ENCODE data around the gene MRPS7. TPM values are rescaled to one million over a fixed set of nuclear protein-coding genes. Genes with fewer than 3 reads are reported as not detected.
"Not testable (repeated sequence)": the region's sequence is repeated elsewhere in the genome, so short reads cannot be mapped to it uniquely, and the experiment has no call there.

The MRPS7 gene
- polyA plus RNA-seq, 1 donor from 2014 or later: 63.3 TPM

DNA sequence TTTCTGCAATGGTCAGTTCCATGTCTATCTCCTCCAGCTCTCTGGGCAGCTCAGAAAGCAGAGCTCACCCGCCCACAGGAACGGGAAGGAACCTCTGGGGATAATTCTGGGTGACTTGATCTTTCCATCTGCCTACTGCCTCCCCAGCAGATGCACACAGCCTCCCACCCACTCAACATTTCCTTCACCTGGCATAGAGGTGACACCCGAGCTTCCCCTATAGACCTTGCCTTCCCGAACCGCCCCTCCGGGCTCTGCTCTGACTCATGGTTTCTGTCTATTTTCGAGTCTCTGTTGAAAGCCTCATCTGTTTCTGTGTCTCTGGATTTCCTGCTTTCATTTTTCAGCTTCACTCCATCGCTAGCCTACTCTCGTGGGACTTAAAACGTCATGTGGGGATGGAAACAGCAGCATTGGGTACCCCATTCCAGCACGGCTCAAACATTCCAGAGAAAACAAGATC, 11.6 kb upstream of the MRPS7 start (continued):
- no peak for TF ChIP-seq EZH2 (IDR thresholded peaks at IDR 0.05; ENCODE audit: borderline replicate concordance, insufficient read depth, low read length, poor library complexity, severe bottlenecking)
- no peak for TF ChIP-seq EP300 (conservative IDR thresholded peaks at IDR 0.05; ENCODE audit: poor library complexity, severe bottlenecking)
- TF ChIP-seq POLR2AphosphoS5 (IDR thresholded peaks at IDR 0.05): no peak

DNA sequence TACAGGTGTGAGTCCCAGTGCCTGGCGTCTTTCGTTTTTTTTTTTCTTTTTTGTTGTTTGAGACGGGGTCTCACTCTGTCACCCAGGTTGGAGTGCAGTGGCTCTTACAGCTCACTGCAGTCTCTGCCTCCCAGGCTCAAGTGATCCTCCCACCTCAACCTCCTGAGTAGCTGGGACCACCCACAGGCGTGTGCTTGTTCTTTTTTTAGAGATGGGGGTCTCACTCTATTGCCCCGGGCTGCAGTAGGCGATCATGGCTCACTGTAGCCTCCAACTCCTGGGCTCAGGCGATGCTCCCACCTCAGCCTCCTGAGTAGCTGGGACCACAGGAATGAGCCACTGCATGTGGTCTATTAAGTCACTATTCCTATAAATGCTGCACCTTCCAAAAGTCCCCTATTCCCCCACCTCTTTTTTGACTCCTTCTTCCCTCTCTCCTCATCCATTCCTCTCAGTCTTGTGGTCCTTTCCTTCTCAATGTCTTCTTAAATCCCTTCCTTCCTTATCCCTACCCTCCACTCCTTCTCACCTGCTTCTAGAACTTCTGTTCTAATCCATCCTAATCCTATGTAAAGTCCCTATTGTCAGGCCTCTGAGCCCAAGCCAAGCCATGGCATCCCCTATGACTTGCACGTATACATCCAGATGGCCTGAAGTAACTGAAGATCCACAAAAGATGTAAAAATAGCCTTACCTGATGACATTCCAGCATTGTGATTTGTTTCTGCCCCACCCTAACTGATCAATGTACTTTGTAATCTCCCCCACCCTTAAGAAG, 9.5 kb upstream of the MRPS7 start:
- H2AFZ ChIP-seq (ENCODE audit: low read depth, low read length): no peak overlapping the region
- H3K79me2 ChIP-seq (replicated peaks; ENCODE audit: insufficient read depth, low read length): peaks cover 5% of the 10 kb centered on the region
- H3K9me2 ChIP-seq (ENCODE audit: insufficient read depth, low read length): no peaks in the 10 kb centered on the region
- no peaks in the 10 kb centered on the region for H3K27me3 ChIP-seq (ENCODE audit: insufficient read depth, low read depth, low read length)
- H3K4me3 ChIP-seq (ENCODE audit: low read length): no peak overlapping the region
- TF ChIP-seq EP300 (conservative IDR thresholded peaks at IDR 0.05; ENCODE audit: poor library complexity, severe bottlenecking) (no peak), EZH2 (IDR thresholded peaks at IDR 0.05; ENCODE audit: borderline replicate concordance, insufficient read depth, low read length, poor library complexity, severe bottlenecking) (no peak), SMC3 (conservative IDR thresholded peaks at IDR 0.05; ENCODE audit: poor library complexity) (no peak), TAF1 (IDR thresholded peaks at IDR 0.05; ENCODE audit: low read depth) (no peak), RAD21 (conservative IDR thresholded peaks at IDR 0.05) (no peak), CTCF (IDR thresholded peaks at IDR 0.05; ENCODE audit: poor library complexity, severe bottlenecking) (no peak), MXI1 (conservative IDR thresholded peaks at IDR 0.05; ENCODE audit: poor library complexity, severe bottlenecking) (no peak), POLR2AphosphoS5 (IDR thresholded peaks at IDR 0.05) (no peak)
- TF ChIP-seq, protein P1, sequence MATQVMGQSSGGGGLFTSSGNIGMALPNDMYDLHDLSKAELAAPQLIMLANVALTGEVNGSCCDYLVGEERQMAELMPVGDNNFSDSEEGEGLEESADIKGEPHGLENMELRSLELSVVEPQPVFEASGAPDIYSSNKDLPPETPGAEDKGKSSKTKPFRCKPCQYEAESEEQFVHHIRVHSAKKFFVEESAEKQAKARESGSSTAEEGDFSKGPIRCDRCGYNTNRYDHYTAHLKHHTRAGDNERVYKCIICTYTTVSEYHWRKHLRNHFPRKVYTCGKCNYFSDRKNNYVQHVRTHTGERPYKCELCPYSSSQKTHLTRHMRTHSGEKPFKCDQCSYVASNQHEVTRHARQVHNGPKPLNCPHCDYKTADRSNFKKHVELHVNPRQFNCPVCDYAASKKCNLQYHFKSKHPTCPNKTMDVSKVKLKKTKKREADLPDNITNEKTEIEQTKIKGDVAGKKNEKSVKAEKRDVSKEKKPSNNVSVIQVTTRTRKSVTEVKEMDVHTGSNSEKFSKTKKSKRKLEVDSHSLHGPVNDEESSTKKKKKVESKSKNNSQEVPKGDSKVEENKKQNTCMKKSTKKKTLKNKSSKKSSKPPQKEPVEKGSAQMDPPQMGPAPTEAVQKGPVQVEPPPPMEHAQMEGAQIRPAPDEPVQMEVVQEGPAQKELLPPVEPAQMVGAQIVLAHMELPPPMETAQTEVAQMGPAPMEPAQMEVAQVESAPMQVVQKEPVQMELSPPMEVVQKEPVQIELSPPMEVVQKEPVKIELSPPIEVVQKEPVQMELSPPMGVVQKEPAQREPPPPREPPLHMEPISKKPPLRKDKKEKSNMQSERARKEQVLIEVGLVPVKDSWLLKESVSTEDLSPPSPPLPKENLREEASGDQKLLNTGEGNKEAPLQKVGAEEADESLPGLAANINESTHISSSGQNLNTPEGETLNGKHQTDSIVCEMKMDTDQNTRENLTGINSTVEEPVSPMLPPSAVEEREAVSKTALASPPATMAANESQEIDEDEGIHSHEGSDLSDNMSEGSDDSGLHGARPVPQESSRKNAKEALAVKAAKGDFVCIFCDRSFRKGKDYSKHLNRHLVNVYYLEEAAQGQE (IDR thresholded peaks at IDR 0.05; ENCODE audit: borderline replicate concordance): no peak
- no peaks in the 10 kb centered on the region for H3K9me3 ChIP-seq (ENCODE audit: low read length)
- no peaks in the 10 kb centered on the region for H3F3A ChIP-seq (ENCODE audit: insufficient read depth, low read length, poor library complexity, severe bottlenecking)
- no peak overlapping the region for H3K4me2 ChIP-seq (ENCODE audit: low read length)
- no peaks in the 10 kb centered on the region for H4K20me1 ChIP-seq (ENCODE audit: insufficient read depth)
- no peaks in the 10 kb centered on the region for H3K36me3 ChIP-seq (ENCODE audit: insufficient read depth, low read length)
- H3K9ac ChIP-seq (ENCODE audit: low read length): no peak overlapping the region
- H3K27ac ChIP-seq (ENCODE audit: low read length): no peak overlapping the region

- peaks cover 20% of the 10 kb centered on the region for H3K79me2 ChIP-seq (replicated peaks; ENCODE audit: insufficient read depth, low read length)
- not testable (repeated sequence) for H3K9me2 ChIP-seq (ENCODE audit: insufficient read depth, low read length); H3K4me2 ChIP-seq (ENCODE audit: low read length); H3K4me3 ChIP-seq (ENCODE audit: low read length); H3K27me3 ChIP-seq (ENCODE audit: insufficient read depth, low read depth, low read length); H2AFZ ChIP-seq (ENCODE audit: low read depth, low read length); H3K27ac ChIP-seq (ENCODE audit: low read length); H3F3A ChIP-seq (ENCODE audit: insufficient read depth, low read length, poor library complexity, severe bottlenecking); H3K9me3 ChIP-seq (ENCODE audit: low read length); H3K9ac ChIP-seq (ENCODE audit: low read length); H4K20me1 ChIP-seq (ENCODE audit: insufficient read depth); H3K36me3 ChIP-seq (ENCODE audit: insufficient read depth, low read length)
Measured at GRCh38 chr17:75255954-75256698, 5.6 kb upstream of the MRPS7 start.

- not testable (repeated sequence) for H3K9ac ChIP-seq (ENCODE audit: low read length); H3K27me3 ChIP-seq (ENCODE audit: insufficient read depth, low read depth, low read length); H3K9me3 ChIP-seq (ENCODE audit: low read length); H3K36me3 ChIP-seq (ENCODE audit: insufficient read depth, low read length); H2AFZ ChIP-seq (ENCODE audit: low read depth, low read length); H3K27ac ChIP-seq (ENCODE audit: low read length); H4K20me1 ChIP-seq (ENCODE audit: insufficient read depth); H3K9me2 ChIP-seq (ENCODE audit: insufficient read depth, low read length); H3K4me3 ChIP-seq (ENCODE audit: low read length); H3F3A ChIP-seq (ENCODE audit: insufficient read depth, low read length, poor library complexity, severe bottlenecking); H3K4me2 ChIP-seq (ENCODE audit: low read length)
- H3K79me2 ChIP-seq (replicated peaks; ENCODE audit: insufficient read depth, low read length): peaks cover 23% of the 10 kb centered on the region
Measured at GRCh38 chr17:75257228-75257627, 4.5 kb upstream of the MRPS7 start.
